Measurements from ENCODE around the gene TMEM167A.
"Not testable (repeated sequence)": the region's sequence is repeated elsewhere in the genome, so short reads cannot be mapped to it uniquely, and the experiment has no call there.

TMEM167A gene

GRCh38 chr5:83085106-83085505 is 7.9 kb upstream of the TMEM167A start:
- DNase-seq (ENCODE audit: low read depth): no peak

GRCh38 chr5:83084336-83084735 is 7.1 kb upstream of the TMEM167A start:
- DNase-seq (ENCODE audit: low read depth): no peak

GRCh38 chr5:83082750-83083149 is 5.6 kb upstream of the TMEM167A start:
- no peak for DNase-seq (ENCODE audit: low read depth)

GRCh38 chr5:83077662-83078261 is 568 bp upstream of the TMEM167A start:
- no peak for DNase-seq (ENCODE audit: low read depth)

- no peak for DNase-seq (ENCODE audit: low read depth)
Observed at GRCh38 chr5:83072966-83073365, 4.2 kb downstream of the TMEM167A start.

GRCh38 chr5:83071286-83072051 is 5.7 kb downstream of the TMEM167A start:
- no peak for DNase-seq (ENCODE audit: low read depth)

- no peak for DNase-seq (ENCODE audit: low read depth)
Observed at GRCh38 chr5:83069096-83069799, 7.9 kb downstream of the TMEM167A start.

- DNase-seq (ENCODE audit: low read depth): not testable (repeated sequence)
Observed at GRCh38 chr5:83067377-83067776, 9.8 kb downstream of the TMEM167A start.

- no peak for DNase-seq (ENCODE audit: low read depth)
Observed at GRCh38 chr5:83066548-83067110, 10.6 kb downstream of the TMEM167A start.

GRCh38 chr5:83059341-83059740 is 17.9 kb downstream of the TMEM167A start:
- DNase-seq (ENCODE audit: low read depth): no peak

GRCh38 chr5:83058726-83059125 is 18.5 kb downstream of the TMEM167A start:
- DNase-seq (ENCODE audit: low read depth): no peak

GRCh38 chr5:83055166-83055565 is 22.0 kb downstream of the TMEM167A start:
- no peak for DNase-seq (ENCODE audit: low read depth)

GRCh38 chr5:83050723-83051340 is 26.4 kb downstream of the TMEM167A start:
- no peak for DNase-seq (ENCODE audit: low read depth)

- no peak for DNase-seq (ENCODE audit: low read depth)
Observed at GRCh38 chr5:83049370-83049885, 27.8 kb downstream of the TMEM167A start.

- DNase-seq (ENCODE audit: low read depth): no peak
Observed at GRCh38 chr5:83048811-83049210, 28.4 kb downstream of the TMEM167A start.

GRCh38 chr5:83048277-83048676 is 28.9 kb downstream of the TMEM167A start:
- no peak for DNase-seq (ENCODE audit: low read depth)

GRCh38 chr5:83044926-83045325 is 32.3 kb downstream of the TMEM167A start:
- no peak for DNase-seq (ENCODE audit: low read depth)

- DNase-seq (ENCODE audit: low read depth): no peak
Observed at GRCh38 chr5:83042507-83042906, 34.7 kb downstream of the TMEM167A start.

GRCh38 chr5:83038924-83039323 is 38.3 kb downstream of the TMEM167A start:
- DNase-seq (ENCODE audit: low read depth): no peak

GRCh38 chr5:83036991-83037575 is 40.1 kb downstream of the TMEM167A start:
- DNase-seq (ENCODE audit: low read depth): no peak

GRCh38 chr5:83035373-83036100 is 41.7 kb downstream of the TMEM167A start:
- no peak for DNase-seq (ENCODE audit: low read depth)
